Sigmoid colon (tissue), 7 donors: Measurements from ENCODE around the gene TAS2R20. TPM values are rescaled to one million over a fixed set of nuclear protein-coding genes. Genes with fewer than 3 reads are reported as not detected.

Experiments
- DNase-seq: peaks from one replicate; pipeline ENCODE4 v3.0.0-alpha.2; 2019
- H3K27ac ChIP-seq, 4 donors: fragments of 200-600 bp; sonication (generic); one replicate each; pipeline ENCODE4 v1.5.1; 2016 to 2019; ENCODE audit warnings: mild to moderate bottlenecking in 1 of 4
- H3K27me3 ChIP-seq, 3 donors: fragments of 200-600 bp; sonication (generic); one replicate each; pipeline ENCODE4 v1.5.1; 2019; ENCODE audit warnings: mild to moderate bottlenecking in 1 of 3
- H3K36me3 ChIP-seq, 4 donors: fragments of 200-600 bp; sonication (generic); one replicate each; pipeline ENCODE4 v1.5.1; 2016 to 2019
- H3K4me1 ChIP-seq, 4 donors: fragments of 200-600 bp; sonication (generic); one replicate each; pipeline ENCODE4 v1.5.1; 2017 to 2019
- H3K4me3 ChIP-seq, 4 donors: fragments of 200-600 bp; sonication (generic); one replicate each; pipeline ENCODE4 v1.5.1; 2017 to 2019; ENCODE audit warnings: mild to moderate bottlenecking in 2 of 4, moderate library complexity in 1 of 4
- H3K9me3 ChIP-seq, 4 donors: fragments of 200-600 bp in 3 of 4; sonication (generic) in 3 of 4; one replicate each; pipeline versions ENCODE4 v1.5.1 to v1.6.1; 2013 to 2019
- EP300 ChIP-seq, 4 donors: sonication (generic); formaldehyde crosslinking; IDR thresholded peaks; one replicate each; pipeline ENCODE4 v1.6.1; 2017; ENCODE audit warnings: antibody characterized with exemption in 4 of 4
- POLR2A ChIP-seq, 2 donors: fragments of 450-650 bp; IDR thresholded peaks; one replicate each; pipeline ENCODE4 v1.6.1; 2016; ENCODE audit warnings: antibody characterized with exemption in 2 of 2, mild to moderate bottlenecking in 2 of 2, moderate library complexity in 2 of 2
- POLR2AphosphoS5 ChIP-seq, 4 donors: sonication (generic); formaldehyde crosslinking; IDR thresholded peaks; one replicate each; pipeline ENCODE4 v1.6.1; 2017; ENCODE audit warnings: antibody characterized with exemption in 4 of 4
- WGBS, 2 donors: extraction: QIAGEN DNeasy Blood & Tissue Kit; methylation state at CpG; one replicate each; pipeline ENCODE4 v1.1.7; 2013; 5-methylcytosine and 5-hydroxymethylcytosine counted together
- intact Hi-C: fragments of 100-400 bp; cut with DNase I; formaldehyde crosslinking; loops from one replicate; pipeline ENCODE4 v1.15.1; 2023
- polyA plus RNA-seq, 3 donors: library from polyadenylated mRNA; stranded (reverse); fragments of 200-250 nt; gene quantifications; one replicate each; pipeline ENCODE4 v1.2.3, GENCODE V29; 2013
- total RNA-seq, 4 donors: library from RNA; depleted of rRNA; stranded (reverse); fragments of >200 nt; gene quantifications; one replicate each; pipeline ENCODE4 v1.1.0, GENCODE V29; 2016
- TF ChIP-seq, protein P1 (sequence below), 4 experiments: fragments of 450-650 bp in 3 of 4; fragments of 200-600 bp in 1 of 4; IDR thresholded peaks; one replicate each; pipeline ENCODE4 v1.5.1; 2016 to 2019; ENCODE audit warnings: antibody characterized with exemption in 4 of 4, mild to moderate bottlenecking in 3 of 4, moderate library complexity in 2 of 4
- donor health status: healthy with polysubstance abuse.
- donor health status: Bipolar disorder and iron deficiency.
- donor health status: healthy.

Gene TAS2R20
- total and polyA plus RNA-seq, 7 donors, result 0.50 to 6.4 (median 3.5) TPM; not detected in 2

DNA sequence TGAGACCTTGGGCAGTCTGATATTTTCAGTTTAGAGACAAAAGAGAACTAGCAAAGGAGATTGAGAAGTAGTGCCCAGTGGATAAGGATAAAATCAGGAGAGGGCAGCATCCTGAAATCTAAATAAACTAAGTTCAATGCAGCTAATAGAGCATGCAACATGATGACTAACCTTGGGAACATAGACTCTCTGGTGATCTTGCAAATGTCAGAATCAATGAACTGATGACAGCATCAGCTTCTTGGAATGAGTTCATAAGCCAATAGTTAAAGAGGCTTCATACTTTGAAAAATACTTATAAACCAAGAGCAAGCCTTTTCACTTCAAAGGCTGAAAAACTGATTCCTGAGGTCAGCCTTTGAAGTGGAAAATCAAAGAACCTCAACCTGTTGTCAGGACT is 16.1 kb upstream of the TAS2R20 start:
- Histone ChIP-seq H3K27ac (no peak overlapping the region), H3K4me3 (no peak overlapping the region), H3K4me1 (no peaks in the 10 kb centered on the region), H3K9me3 (no peaks in the 10 kb centered on the region), H3K36me3 (no peaks in the 10 kb centered on the region), H3K27me3 (no peaks in the 10 kb centered on the region)
- no peak for TF ChIP-seq EP300 (IDR thresholded peaks at IDR 0.05)
- TF ChIP-seq POLR2A (IDR thresholded peaks at IDR 0.05), result no peak
- TF ChIP-seq, protein P1, sequence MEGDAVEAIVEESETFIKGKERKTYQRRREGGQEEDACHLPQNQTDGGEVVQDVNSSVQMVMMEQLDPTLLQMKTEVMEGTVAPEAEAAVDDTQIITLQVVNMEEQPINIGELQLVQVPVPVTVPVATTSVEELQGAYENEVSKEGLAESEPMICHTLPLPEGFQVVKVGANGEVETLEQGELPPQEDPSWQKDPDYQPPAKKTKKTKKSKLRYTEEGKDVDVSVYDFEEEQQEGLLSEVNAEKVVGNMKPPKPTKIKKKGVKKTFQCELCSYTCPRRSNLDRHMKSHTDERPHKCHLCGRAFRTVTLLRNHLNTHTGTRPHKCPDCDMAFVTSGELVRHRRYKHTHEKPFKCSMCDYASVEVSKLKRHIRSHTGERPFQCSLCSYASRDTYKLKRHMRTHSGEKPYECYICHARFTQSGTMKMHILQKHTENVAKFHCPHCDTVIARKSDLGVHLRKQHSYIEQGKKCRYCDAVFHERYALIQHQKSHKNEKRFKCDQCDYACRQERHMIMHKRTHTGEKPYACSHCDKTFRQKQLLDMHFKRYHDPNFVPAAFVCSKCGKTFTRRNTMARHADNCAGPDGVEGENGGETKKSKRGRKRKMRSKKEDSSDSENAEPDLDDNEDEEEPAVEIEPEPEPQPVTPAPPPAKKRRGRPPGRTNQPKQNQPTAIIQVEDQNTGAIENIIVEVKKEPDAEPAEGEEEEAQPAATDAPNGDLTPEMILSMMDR (IDR thresholded peaks at IDR 0.05), result no peak
- no peak for TF ChIP-seq POLR2AphosphoS5 (IDR thresholded peaks at IDR 0.05)
- DNase-seq, result no peak
- intact Hi-C loops, result no loop called here

DNA sequence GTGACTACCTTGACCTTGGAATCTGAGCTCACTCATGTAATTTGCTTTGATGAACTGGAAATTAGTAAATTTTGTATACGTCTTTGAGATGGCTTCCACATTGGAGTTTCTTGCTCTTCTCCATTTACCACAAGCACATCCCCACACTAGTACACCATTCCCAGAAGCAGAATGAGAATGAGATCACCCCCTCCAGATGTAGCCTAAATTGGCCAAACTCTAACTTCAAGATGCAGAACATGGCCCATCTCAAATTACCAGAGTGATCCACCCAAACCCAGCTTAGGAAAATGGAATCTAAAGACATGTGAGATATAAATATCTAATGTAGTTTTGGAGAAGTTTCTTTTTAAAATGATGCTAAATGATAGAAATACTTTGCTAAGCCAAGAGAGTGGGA is 9.5 kb upstream of the TAS2R20 start:
- Histone ChIP-seq H3K9me3 (no peaks in the 10 kb centered on the region), H3K4me3 (no peak overlapping the region), H3K27ac (no peak overlapping the region), H3K4me1 (no peaks in the 10 kb centered on the region), H3K36me3 (no peaks in the 10 kb centered on the region), H3K27me3 (no peaks in the 10 kb centered on the region)
- DNase-seq, result no peak
- intact Hi-C loops, result no loop called here
- TF ChIP-seq POLR2AphosphoS5 (IDR thresholded peaks at IDR 0.05), result no peak
- TF ChIP-seq POLR2A (IDR thresholded peaks at IDR 0.05), result no peak
- TF ChIP-seq EP300 (IDR thresholded peaks at IDR 0.05), result no peak
- TF ChIP-seq, protein P1 (IDR thresholded peaks at IDR 0.05), result no peak
- 97 to 98% methylated on average over 1 of the region's 1 CpG for WGBS, 2 donors

DNA sequence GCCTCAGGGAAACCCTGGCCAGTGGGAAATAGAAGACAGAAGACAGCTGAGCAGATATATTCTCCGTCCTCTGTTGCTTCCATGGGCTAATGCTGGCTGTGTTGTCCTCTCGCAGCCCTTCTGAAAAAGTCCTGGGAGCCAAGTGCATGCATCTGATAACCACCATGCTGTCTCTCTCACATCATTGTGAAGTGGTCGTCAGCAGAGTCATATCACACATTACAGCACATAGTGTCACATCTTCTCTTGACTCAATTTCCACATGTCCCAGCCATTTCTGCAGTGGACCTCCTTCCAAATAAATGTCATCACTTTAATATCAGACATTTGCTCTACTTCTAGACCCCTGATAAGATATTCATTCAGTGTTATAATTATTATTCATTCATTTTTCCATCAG is 3.8 kb downstream of the TAS2R20 start:
- whole genome bisulfite sequencing, 2 donors, result 94 to 95% methylated on average over 3 of the region's 3 CpGs

DNA sequence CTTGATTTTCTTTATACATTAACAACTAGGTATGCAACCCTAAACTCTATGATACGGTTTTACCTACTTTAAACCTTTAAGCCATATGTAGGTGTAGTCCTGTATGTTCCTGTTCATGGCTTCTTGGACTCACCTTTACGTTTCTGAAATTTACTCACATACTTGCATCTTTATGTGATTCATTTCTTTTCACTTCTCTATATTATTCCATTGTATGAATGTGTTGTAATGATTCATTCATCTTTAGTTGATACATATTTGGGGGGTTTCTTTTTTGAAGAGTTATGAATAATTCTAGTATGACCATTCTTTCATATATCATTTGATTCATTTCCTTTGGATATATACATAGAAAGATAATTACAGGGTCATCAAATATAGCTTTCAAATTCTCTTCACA is 9.0 kb downstream of the TAS2R20 start:
- H3K27ac ChIP-seq, result no peak overlapping the region
- H3K4me1 ChIP-seq, result no peaks in the 10 kb centered on the region
- peaks cover 0 to 8% (median under 1%) of the 10 kb centered on the region in 4 donors for H3K9me3 ChIP-seq
- 96 to 98% methylated on average over 2 of the region's 2 CpGs for WGBS, 2 donors
- H3K27me3 ChIP-seq, result no peaks in the 10 kb centered on the region
- peaks cover 0 to 6% (median 0%) of the 10 kb centered on the region in 4 donors for H3K36me3 ChIP-seq
- intact Hi-C loops, result no loop called here
- TF ChIP-seq, protein P1 (IDR thresholded peaks at IDR 0.05), result no peak
- TF ChIP-seq POLR2A (IDR thresholded peaks at IDR 0.05), result no peak
- TF ChIP-seq EP300 (IDR thresholded peaks at IDR 0.05), result no peak
- TF ChIP-seq POLR2AphosphoS5 (IDR thresholded peaks at IDR 0.05), result no peak
- no peak overlapping the region for H3K4me3 ChIP-seq
- no peak for DNase-seq

More for the DNA sequence above, 3.8 kb downstream of the TAS2R20 start:
- Histone ChIP-seq H3K27me3 (no peaks in the 10 kb centered on the region), H3K27ac (no peak overlapping the region), H3K36me3 (peaks cover 0 to 12% (median 0%) of the 10 kb centered on the region in 4 donors), H3K9me3 (peaks cover 0 to 8% (median under 1%) of the 10 kb centered on the region in 4 donors), H3K4me1 (no peaks in the 10 kb centered on the region), H3K4me3 (no peak overlapping the region)
- DNase-seq, result no peak
- no peak for TF ChIP-seq POLR2AphosphoS5 (IDR thresholded peaks at IDR 0.05)
- TF ChIP-seq POLR2A (IDR thresholded peaks at IDR 0.05), result no peak
- TF ChIP-seq EP300 (IDR thresholded peaks at IDR 0.05), result no peak
- TF ChIP-seq, protein P1 (IDR thresholded peaks at IDR 0.05), result no peak
- intact Hi-C loops, result no loop called here

DNA sequence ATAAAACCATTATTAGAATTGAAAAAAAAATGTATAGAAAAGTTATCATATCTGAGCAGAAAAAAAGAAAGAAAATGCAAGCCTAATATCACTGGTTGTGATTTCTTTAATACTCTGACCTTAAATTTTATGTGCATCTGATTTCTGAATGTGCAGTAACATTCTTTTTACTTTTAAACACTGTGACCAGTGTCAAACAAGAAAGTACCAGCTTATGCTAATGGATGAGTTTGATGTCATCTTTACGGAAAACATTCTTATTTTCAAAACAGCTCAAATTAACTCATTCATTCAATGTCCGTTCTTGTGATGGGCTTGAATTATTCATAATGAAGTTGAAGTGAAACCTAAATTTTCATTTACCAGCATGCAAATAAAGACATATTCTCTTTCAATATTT is 11.3 kb downstream of the TAS2R20 start, which contains the start of gene TAS2R50:
TAS2R50 (minus strand) TSS at position 101 of the 400 bp plus-strand sequence; CDS start at position 49, 52 bp downstream.
- no peak for DNase-seq
- Histone ChIP-seq H3K36me3 (no peaks in the 10 kb centered on the region), H3K4me3 (no peak within 1 kb of the TSS), H3K27me3 (no peaks in the 10 kb centered on the region), H3K9me3 (peaks cover 0 to 8% (median under 1%) of the 10 kb centered on the region in 4 donors), H3K4me1 (no peaks in the 10 kb centered on the region), H3K27ac (no peak within 1 kb of the TSS)
- TF ChIP-seq POLR2AphosphoS5 (IDR thresholded peaks at IDR 0.05) (no peak), POLR2A (IDR thresholded peaks at IDR 0.05) (no peak), EP300 (IDR thresholded peaks at IDR 0.05) (no peak)
- TF ChIP-seq, protein P1 (IDR thresholded peaks at IDR 0.05), result no peak
- 50 to 68% methylated on average over 2 of the region's 2 CpGs for WGBS, 2 donors
- intact Hi-C loops, result no loop called here
